H1 (cell line): ENCODE measurements around the gene ZIC1. TPM values are rescaled to one million over a fixed set of nuclear protein-coding genes. Genes with fewer than 3 reads are reported as not detected.

ENCODE experiments used
- CTCF ChIA-PET: fragments of 300-600 bp; sonication (Branson Sonifier 250); formaldehyde crosslinking; loops from one replicate; lab custom pipeline; 2021; ENCODE audit not compliant: partially characterized antibody; lab: Charles Lee
- POLR2A ChIA-PET: fragments of 300-600 bp; sonication (Branson Sonifier 250); formaldehyde crosslinking; loops from one replicate; lab custom pipeline; 2021; ENCODE audit warnings: inconsistent platforms; ENCODE audit not compliant: partially characterized antibody; lab: Charles Lee
- DNase-seq, 2 experiments: peaks; one replicate each; pipeline versions ENCODE4 v3.0.0 to v3.0.0-alpha.2; 2010 to 2022; ENCODE audit warnings: low spot score in 2 of 2, low read depth in 1 of 2, mixed read lengths in 1 of 2
- FAIRE-seq: peaks from 2 replicates; lab custom pipeline; 2011; peaks lifted over from hg19 to GRCh38; lab: Jason Lieb, UNC
- H2AFZ ChIP-seq: 2 replicates; pipeline ENCODE4 v1.8.1; 2012; ENCODE audit warnings: low read length, inconsistent platforms
- H2AK5ac ChIP-seq: 2 replicates; pipeline ENCODE4 v1.6.1; 2013; ENCODE audit warnings: low read depth, low read length
- H2BK120ac ChIP-seq: replicated peaks from 2 replicates; pipeline ENCODE3; 2013; ENCODE audit warnings: low read depth, low read length, inconsistent platforms
- H2BK12ac ChIP-seq: 2 replicates; pipeline ENCODE4 v1.6.1; 2013; ENCODE audit warnings: low read depth, low read length
- H2BK15ac ChIP-seq: 2 replicates; pipeline ENCODE4 v1.6.1; 2013; ENCODE audit warnings: low read length
- H2BK20ac ChIP-seq: 2 replicates; pipeline ENCODE4 v1.6.1; 2013; ENCODE audit warnings: low read length
- H2BK5ac ChIP-seq: 2 replicates; pipeline ENCODE4 v1.6.1; 2013; ENCODE audit warnings: low read depth, low read length
- H3K14ac ChIP-seq: 2 replicates; pipeline ENCODE4 v1.6.1; 2013; ENCODE audit warnings: inconsistent platforms; ENCODE audit not compliant: insufficient read length
- H3K18ac ChIP-seq: 2 replicates; pipeline ENCODE4 v1.6.1; 2013; ENCODE audit warnings: low read length; ENCODE audit errors: extremely low read depth
- H3K23ac ChIP-seq: 2 replicates; pipeline ENCODE4 v1.6.1; 2013; ENCODE audit warnings: inconsistent platforms; ENCODE audit not compliant: insufficient read length
- H3K23me2 ChIP-seq: 2 replicates; pipeline ENCODE4 v1.6.1; 2013; ENCODE audit warnings: low read depth, low read length
- H3K27ac ChIP-seq: 2 replicates; pipeline ENCODE4 v1.6.1; 2011; ENCODE audit warnings: low read depth, low read length, inconsistent platforms
- H3K27me3 ChIP-seq, 4 experiments: replicated peaks in 1 of 4; 1 replicate in 1 of 4; 2 replicates in 3 of 4; pipeline versions ENCODE4 v1.6.1 to v1.8.1; 2011 to 2013; ENCODE audit warnings: low read length in 3 of 4, mild to moderate bottlenecking in 3 of 4, inconsistent platforms in 2 of 4, mixed read lengths in 2 of 4, moderate library complexity in 1 of 4; ENCODE audit not compliant: control insufficient read depth in 3 of 4, insufficient read depth in 3 of 4; ENCODE audit errors: extremely low read depth in 1 of 4
- H3K36me3 ChIP-seq, 4 experiments: 2 replicates each; pipeline versions ENCODE4 v1.6.1 to v1.8.1; 2011 to 2013; ENCODE audit warnings: mild to moderate bottlenecking in 4 of 4, low read length in 3 of 4, moderate library complexity in 2 of 4, control low read depth in 1 of 4, inconsistent platforms in 1 of 4; ENCODE audit not compliant: insufficient read depth in 4 of 4, control insufficient read depth in 2 of 4
- H3K4ac ChIP-seq: replicated peaks from 2 replicates; pipeline ENCODE3; 2013; ENCODE audit warnings: low read length, low read depth, mixed read lengths, inconsistent platforms; ENCODE audit not compliant: insufficient read length
- H3K4me1 ChIP-seq, 4 experiments: replicated peaks in 1 of 4; 1 replicate in 1 of 4; 2 replicates in 3 of 4; pipeline versions ENCODE4 v1.6.1 to v1.8.1; 2011 to 2013; ENCODE audit warnings: low read length in 3 of 4, inconsistent platforms in 2 of 4, mixed read lengths in 1 of 4; ENCODE audit not compliant: insufficient read depth in 4 of 4, control insufficient read depth in 3 of 4
- H3K4me2 ChIP-seq, 2 experiments: 2 replicates each; pipeline versions ENCODE4 v1.6.1 to v1.8.1; 2011 to 2013; ENCODE audit warnings: low read depth in 2 of 2, low read length in 2 of 2, control low read depth in 1 of 2, inconsistent platforms in 1 of 2, mild to moderate bottlenecking in 1 of 2; ENCODE audit not compliant: insufficient read depth in 1 of 2
- H3K4me3 ChIP-seq, 4 experiments: fragments of 200-600, 300-600 bp in 1 of 4; sonication (generic), shearing (Covaris generic), sonication (Bioruptor Twin) in 1 of 4; 2 replicates each; pipeline versions ENCODE4 v1.5.1 to v1.8.1; 2011 to 2016; ENCODE audit warnings: low read length in 4 of 4, low read depth in 3 of 4, control low read depth in 2 of 4, inconsistent platforms in 2 of 4, mild to moderate bottlenecking in 2 of 4, mixed read lengths in 1 of 4, moderate library complexity in 1 of 4; ENCODE audit not compliant: insufficient read depth in 2 of 4; ENCODE audit errors: extremely low read depth in 1 of 4
- H3K56ac ChIP-seq: replicated peaks from 2 replicates; pipeline ENCODE3; 2013; ENCODE audit warnings: low read depth, mild to moderate bottlenecking, mixed read lengths, low read length, inconsistent platforms; ENCODE audit not compliant: insufficient read length
- H3K79me1 ChIP-seq: 2 replicates; pipeline ENCODE4 v1.6.1; 2013; ENCODE audit warnings: low read depth, low read length, control low read depth
- H3K79me2 ChIP-seq, 2 experiments: 2 replicates each; pipeline versions ENCODE4 v1.6.1 to v1.8.1; 2012 to 2013; ENCODE audit warnings: low read length in 2 of 2, mild to moderate bottlenecking in 2 of 2, inconsistent platforms in 1 of 2; ENCODE audit not compliant: insufficient read depth in 2 of 2, control insufficient read depth in 1 of 2
- H3K9ac ChIP-seq, 4 experiments: replicated peaks in 1 of 4; 1 replicate in 1 of 4; 2 replicates in 3 of 4; pipeline versions ENCODE4 v1.6.1 to v1.8.1; 2011 to 2013; ENCODE audit warnings: low read depth in 3 of 4, low read length in 3 of 4, control low read depth in 2 of 4, mild to moderate bottlenecking in 2 of 4, moderate library complexity in 2 of 4, inconsistent platforms in 1 of 4; ENCODE audit errors: extremely low read depth in 1 of 4
- H3K9me3 ChIP-seq, 2 experiments: 2 replicates each; pipeline versions ENCODE4 v1.6.1 to v1.8.1; 2012 to 2013; ENCODE audit warnings: mild to moderate bottlenecking in 2 of 2, moderate library complexity in 2 of 2, control low read depth in 1 of 2, inconsistent platforms in 1 of 2, low read depth in 1 of 2, low read length in 1 of 2, mixed read lengths in 1 of 2; ENCODE audit not compliant: insufficient read depth in 2 of 2
- H4K20me1 ChIP-seq, 2 experiments: replicated peaks in 1 of 2; 2 replicates each; pipeline versions ENCODE3 to v1.8.1; 2011 to 2013; ENCODE audit warnings: inconsistent platforms in 2 of 2, low read length in 2 of 2, mild to moderate bottlenecking in 1 of 2; ENCODE audit not compliant: insufficient read depth in 2 of 2, control insufficient read depth in 1 of 2
- H4K5ac ChIP-seq: 2 replicates; pipeline ENCODE4 v1.6.1; 2013; ENCODE audit warnings: low read length, low read depth, mixed read lengths, inconsistent platforms; ENCODE audit not compliant: insufficient read length
- H4K8ac ChIP-seq: 2 replicates; pipeline ENCODE4 v1.8.0; 2013; ENCODE audit warnings: mild to moderate bottlenecking, moderate library complexity, low read length, inconsistent platforms; ENCODE audit not compliant: insufficient read depth; ENCODE audit errors: extremely low read depth
- H4K91ac ChIP-seq: replicated peaks from 2 replicates; pipeline ENCODE3; 2013; ENCODE audit warnings: low read length, mixed read lengths, inconsistent platforms; ENCODE audit not compliant: insufficient read length
- HDAC2 ChIP-seq, 2 experiments: fragments of 300-600 bp in 1 of 2; sonication (generic) in 1 of 2; IDR thresholded peaks; 2 replicates each; pipeline ENCODE4 v1.6.1; 2011 to 2012; ENCODE audit warnings: low read depth in 2 of 2, low read length in 2 of 2, mild to moderate bottlenecking in 2 of 2, moderate library complexity in 2 of 2, borderline replicate concordance in 1 of 2, inconsistent platforms in 1 of 2
- NANOG ChIP-seq: IDR thresholded peaks from 2 replicates; pipeline ENCODE4 v1.6.1; 2011; ENCODE audit warnings: low read length, low read depth, mild to moderate bottlenecking, inconsistent platforms; ENCODE audit not compliant: insufficient read depth, poor library complexity, severe bottlenecking
- NRF1 ChIP-seq: IDR thresholded peaks from 2 replicates; pipeline ENCODE4 v1.6.1; 2011; ENCODE audit warnings: mild to moderate bottlenecking, low read depth, low read length, improper control_type of control experiment
- POLR2AphosphoS5 ChIP-seq: IDR thresholded peaks from 2 replicates; pipeline ENCODE4 v1.6.1; 2011; ENCODE audit warnings: low read depth, low read length
- RAD21 ChIP-seq, 2 experiments: IDR thresholded peaks in 1 of 2; conservative IDR thresholded peaks in 1 of 2; 2 replicates each; pipeline ENCODE4 v1.6.1; 2011; ENCODE audit warnings: low read depth in 2 of 2, low read length in 2 of 2, improper control_type of control experiment in 1 of 2, inconsistent platforms in 1 of 2, mild to moderate bottlenecking in 1 of 2, moderate library complexity in 1 of 2
- RNF2 ChIP-seq: fragments of 200-900, 300-1000 bp; sonication (generic); IDR thresholded peaks from 2 replicates; pipeline ENCODE4 v1.7.1; 2016; ENCODE audit warnings: borderline replicate concordance, low read depth, mild to moderate bottlenecking, antibody characterized with exemption, low read length; ENCODE audit not compliant: poor library complexity, severe bottlenecking; ENCODE audit errors: missing control alignments
- SP1 ChIP-seq: IDR thresholded peaks from 2 replicates; pipeline ENCODE4 v1.6.1; 2011; ENCODE audit warnings: low read depth, low read length
- SUZ12 ChIP-seq: fragments of 200-600 bp; sonication (generic); IDR thresholded peaks from 2 replicates; pipeline ENCODE4 v1.6.1; 2012; ENCODE audit warnings: mild to moderate bottlenecking, inconsistent platforms, low read length, moderate library complexity, mixed read lengths
- TCF12 ChIP-seq: IDR thresholded peaks from 2 replicates; pipeline ENCODE4 v1.6.1; 2011; ENCODE audit warnings: low read depth, mild to moderate bottlenecking, low read length
- WGBS, 2 experiments: shearing (Covaris generic) in 1 of 2; methylation state at CpG; one replicate each; pipeline versions ENCODE4 v1.1.6 to v1.1.7; 2013 to 2015; ENCODE audit warnings: low lambda C conversion rate in 2 of 2, mixed read lengths in 2 of 2, inconsistent platforms in 1 of 2, low coverage in 1 of 2, missing lambda C conversion rate in 1 of 2; ENCODE audit not compliant: insufficient replicate concordance in 2 of 2, insufficient coverage in 1 of 2, insufficient read length in 1 of 2; ENCODE audit errors: extremely low coverage in 1 of 2, missing lambda C conversion rate in 1 of 2; 5-methylcytosine and 5-hydroxymethylcytosine counted together
- polyA plus RNA-seq, 7 experiments: library from polyadenylated mRNA; depleted of rRNA in 3 of 7; stranded (reverse) in 5 of 7; unstranded in 2 of 7; fragments of >200 nt in 5 of 7; fragments of 200-250 nt in 2 of 7; gene quantifications; 1 replicate in 5 of 7; 2 replicates in 1 of 7; 4 replicates in 1 of 7; pipeline versions ENCODE4 v1.2.1 to v1.2.3, GENCODE V29; 2011 to 2013; ENCODE audit warnings: missing spikeins in 2 of 7, mixed read lengths in 2 of 7
- total RNA-seq: library from RNA; stranded (reverse); fragmentation: NEBNext Ultra II Directional; extraction: Animal tissue kit (Norgen Biotek cat#: 25700); gene quantifications from 2 replicates; pipeline ENCODE4 v1.2.1, GENCODE V29; 2021

The ZIC1 gene
- total and polyA plus RNA-seq, 2 of the 8 experiments (the other 6 are each of a cell fraction or from before 2014, with no cell fraction given) = 0.80 to 2.2 TPM

- H3K9ac ChIP-seq = no peak overlapping the region
- peaks cover 44 to 75% (median 71%) of the 10 kb centered on the region in 4 experiments for H3K27me3 ChIP-seq
- peak; percentile 89 for FAIRE-seq
- H3K79me2 ChIP-seq = no peaks in the 10 kb centered on the region
- no peak overlapping the region for H2BK5ac ChIP-seq
- peak in 1 of 2 experiments; percentile 99 for DNase-seq
- no peaks in the 10 kb centered on the region for H3K9me3 ChIP-seq
- no peak overlapping the region for H2BK20ac ChIP-seq
- no peak overlapping the region for H3K18ac ChIP-seq
- H2BK12ac ChIP-seq = no peak overlapping the region
- no peak overlapping the region for H3K56ac ChIP-seq
- H3K27ac ChIP-seq = no peak overlapping the region
- no peak overlapping the region for H4K8ac ChIP-seq
- no peaks in the 10 kb centered on the region for H3K79me1 ChIP-seq
- H2BK120ac ChIP-seq = no peak overlapping the region
- peak overlapping the region in 2 of 4 experiments; percentile 14 to 48; a peak in 4 of 8 replicates for H3K4me3 ChIP-seq
- peaks cover 3% of the 10 kb centered on the region; the same call in 1 of the 2 replicates for H3K23me2 ChIP-seq
- H3K4ac ChIP-seq = no peak overlapping the region
- no peak overlapping the region for H2AK5ac ChIP-seq
- WGBS, 2 experiments = 14% methylated on average over 10 of the region's 12 CpGs; no CpG with 5 or more reads in 1 of the 2 experiments
- H4K91ac ChIP-seq = no peak overlapping the region
- H3K23ac ChIP-seq = no peak overlapping the region
- POLR2A ChIA-PET = interaction anchor here (1.4 kb wide), 1 partner anchor 8 kb away, joined by 5 read pairs; no protein-coding TSS in a partner anchor
- H4K5ac ChIP-seq = no peak overlapping the region
- H3K4me1 ChIP-seq = peaks cover 10 to 25% (median 14%) of the 10 kb centered on the region in 4 experiments
- CTCF ChIA-PET = interaction anchor here (0.6 to 10.6 kb wide), 33 partner anchors 8 to 893 kb away, joined by 3 to 162 read pairs (median 4); no protein-coding TSS in a partner anchor
- H2BK15ac ChIP-seq = no peak overlapping the region
- peak overlapping the region; percentile 51 to 57 for H3K4me2 ChIP-seq
- H4K20me1 ChIP-seq = peaks cover 2 to 4% of the 10 kb centered on the region in 2 experiments
- no peak overlapping the region for H2AFZ ChIP-seq
- H3K36me3 ChIP-seq = peaks cover 0 to 2% (median 0%) of the 10 kb centered on the region in 4 experiments; a peak in 1 of 8 replicates
- H3K14ac ChIP-seq = no peak overlapping the region
- TF ChIP-seq HDAC2 (IDR thresholded peaks at IDR 0.05; ENCODE audit: borderline replicate concordance in 1 of 2, low read depth in 2 of 2, low read length in 2 of 2) (peak in 1 of 2 experiments; percentile 76; a peak in 1 of 4 replicates), NANOG (peak; percentile 66), RAD21 (IDR thresholded peaks at IDR 0.05 in 1 of 2, conservative IDR thresholded peaks at IDR 0.05 in 1 of 2; ENCODE audit: low read depth in 2 of 2, low read length in 2 of 2) (peak; percentile 64 to 65), RNF2 (peak; percentile 68), SP1 (0 out of 2 replicates have a peak, but pooled peaks have one; percentile 11), POLR2AphosphoS5 (no peak), TCF12 (0 out of 2 replicates have a peak, but pooled peaks have one; percentile 52), SUZ12 (no peak), NRF1 (no peak)
These were observed 47.4 kb upstream of the ZIC1 start for GRCh38 chr3:147361454-147362420.
